ENCODE measurements around the gene RNU4-1.
A peak's percentile ranks its signal among the peaks of the same experiment; 100 is the strongest.

The RNU4-1 gene

DNA sequence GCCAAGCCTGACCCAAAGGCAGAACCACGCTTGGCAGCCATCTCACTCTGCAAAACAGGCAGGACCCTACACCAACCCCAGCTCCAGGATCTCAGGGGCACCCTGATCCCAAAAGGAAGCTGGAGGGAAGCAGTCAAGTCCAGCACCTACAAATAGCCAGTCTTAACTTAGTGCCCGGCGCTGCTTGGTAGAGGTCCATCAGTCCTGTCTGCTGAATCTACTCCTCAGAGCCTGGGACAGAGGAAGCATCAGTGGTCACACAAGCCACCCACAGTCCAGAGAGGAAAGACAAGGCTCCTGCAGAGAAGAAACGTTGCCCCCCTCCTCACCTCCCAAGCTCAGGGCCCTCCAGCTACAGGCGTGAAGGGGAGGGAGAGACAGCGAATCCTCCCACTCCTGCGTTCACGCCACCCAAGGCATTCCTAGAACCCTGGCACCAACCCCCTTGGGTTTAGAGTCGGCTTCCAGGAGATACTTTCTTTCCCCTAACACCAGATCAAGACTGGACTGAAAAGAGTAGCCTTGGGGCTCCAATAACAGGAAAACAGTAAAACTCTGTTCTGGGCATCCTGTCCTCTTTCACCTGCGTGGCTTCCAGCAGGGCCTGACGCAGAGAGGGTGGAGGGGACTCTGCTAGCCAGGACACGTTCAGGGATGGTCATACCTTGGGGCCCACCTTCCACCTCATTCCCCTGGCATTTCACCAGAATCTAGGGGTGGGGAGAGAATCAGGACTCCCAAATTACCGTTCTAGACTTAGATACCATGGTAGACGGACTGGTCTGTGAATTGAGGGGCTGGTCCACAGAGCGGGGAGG is 28.7 kb downstream of the RNU4-1 start:
- Histone ChIP-seq H3K9me3 (ENCODE audit: insufficient read depth, low read depth, low read length) (no peaks in the 10 kb centered on the region), H3K36me3 (ENCODE audit: insufficient read depth, low read length) (peaks cover 7% of the 10 kb centered on the region), H3K4me3 (ENCODE audit: low read length) (peak overlapping the region; percentile 84), H3K27ac (ENCODE audit: low read depth, low read length) (no peak overlapping the region), H3K4me1 (ENCODE audit: insufficient read depth, low read length) (peaks cover 35% of the 10 kb centered on the region), H3K27me3 (ENCODE audit: insufficient read depth, low read length) (no peaks in the 10 kb centered on the region), H3K9ac (ENCODE audit: low read depth, low read length) (peak overlapping the region; percentile 86)
- WGBS: 38% methylated on average over 14 of the region's 15 CpGs

DNA sequence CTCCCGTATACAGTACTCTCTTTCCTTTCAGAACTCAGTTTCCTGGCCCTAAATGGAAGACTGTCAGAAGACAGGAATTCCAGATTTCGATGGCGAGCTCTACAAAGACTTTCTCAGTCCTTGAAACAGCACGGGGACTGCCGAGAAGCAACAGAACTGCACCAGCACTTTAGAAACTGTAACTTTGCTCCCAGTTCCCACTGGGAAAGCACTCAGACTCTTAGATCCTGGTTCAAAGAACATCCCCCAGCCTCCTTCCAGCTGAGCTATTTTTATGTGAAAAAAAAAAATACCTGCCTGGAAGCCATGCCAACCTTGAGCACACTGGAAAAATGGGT is 29.3 kb downstream of the RNU4-1 start:
- Histone ChIP-seq H3K4me3 (ENCODE audit: low read length) (peak overlapping the region; percentile 84), H3K9me3 (ENCODE audit: insufficient read depth, low read depth, low read length) (no peaks in the 10 kb centered on the region), H3K4me1 (ENCODE audit: insufficient read depth, low read length) (peaks cover 35% of the 10 kb centered on the region), H3K36me3 (ENCODE audit: insufficient read depth, low read length) (peaks cover 7% of the 10 kb centered on the region), H3K27ac (ENCODE audit: low read depth, low read length) (no peak overlapping the region), H3K9ac (ENCODE audit: low read depth, low read length) (no peak overlapping the region), H3K27me3 (ENCODE audit: insufficient read depth, low read length) (no peaks in the 10 kb centered on the region)
- 59% methylated on average over 5 of the region's 5 CpGs for WGBS

- H3K27ac ChIP-seq (ENCODE audit: low read depth, low read length): no peak overlapping the region
- H3K9me3 ChIP-seq (ENCODE audit: insufficient read depth, low read depth, low read length): no peaks in the 10 kb centered on the region
- H3K4me1 ChIP-seq (ENCODE audit: insufficient read depth, low read length): peaks cover 39% of the 10 kb centered on the region
- no peak overlapping the region for H3K9ac ChIP-seq (ENCODE audit: low read depth, low read length)
- 76% methylated on average over 15 of the region's 15 CpGs for WGBS
- H3K36me3 ChIP-seq (ENCODE audit: insufficient read depth, low read length): peaks cover 7% of the 10 kb centered on the region
- H3K4me3 ChIP-seq (ENCODE audit: low read length): peak overlapping the region; percentile 84; the same call in 1 of the 2 replicates
- H3K27me3 ChIP-seq (ENCODE audit: insufficient read depth, low read length): no peaks in the 10 kb centered on the region
Observed at GRCh38 chr12:120262852-120263747, 29.9 kb downstream of the RNU4-1 start.

DNA sequence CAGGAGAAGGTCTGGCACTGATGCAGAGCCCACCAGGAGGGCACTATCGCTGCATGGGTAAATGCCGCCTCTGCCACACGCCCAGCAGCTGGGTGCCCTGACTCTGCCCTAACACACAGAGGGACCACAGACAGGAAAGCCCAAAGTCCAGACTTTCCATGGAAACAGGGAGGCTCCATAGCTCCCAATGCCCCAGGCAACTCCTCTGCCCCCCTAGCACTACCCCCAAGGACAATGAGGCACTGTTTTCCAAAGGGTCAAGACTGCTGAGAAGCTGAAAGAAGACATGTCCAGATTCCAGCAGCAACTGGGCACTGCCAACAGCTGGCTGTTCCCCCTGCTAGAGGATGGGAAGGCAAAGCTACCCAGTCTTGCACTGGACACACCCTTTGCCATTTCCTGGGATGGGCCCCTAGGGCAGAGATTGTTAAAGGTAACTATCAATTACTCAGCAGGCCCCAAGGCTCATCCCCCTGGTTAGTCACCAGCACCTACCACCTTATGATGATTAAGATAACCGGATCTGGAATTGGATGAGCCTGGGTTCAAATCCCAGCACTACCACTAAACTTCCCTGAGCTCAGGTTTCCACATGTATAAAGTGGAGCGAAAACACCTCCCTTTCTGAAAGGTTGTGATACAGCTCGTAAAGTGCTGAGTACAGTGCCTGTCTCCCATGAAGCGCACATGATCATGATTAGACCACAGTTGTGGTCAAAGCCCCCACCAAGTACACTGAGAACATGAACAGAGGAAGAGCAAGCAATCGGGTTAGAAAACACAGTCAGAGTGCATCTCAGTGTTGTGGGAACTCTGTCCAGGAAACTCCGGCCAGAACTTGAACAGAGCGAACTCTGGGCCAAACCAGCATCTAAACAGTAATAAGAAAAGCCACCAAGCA is 30.8 kb downstream of the RNU4-1 start:
- Histone ChIP-seq H3K9me3 (ENCODE audit: insufficient read depth, low read depth, low read length) (no peaks in the 10 kb centered on the region), H3K9ac (ENCODE audit: low read depth, low read length) (no peak overlapping the region), H3K36me3 (ENCODE audit: insufficient read depth, low read length) (peaks cover 7% of the 10 kb centered on the region), H3K27ac (ENCODE audit: low read depth, low read length) (no peak overlapping the region), H3K27me3 (ENCODE audit: insufficient read depth, low read length) (no peaks in the 10 kb centered on the region), H3K4me3 (ENCODE audit: low read length) (no peak overlapping the region; the same call in 1 of the 2 replicates), H3K4me1 (ENCODE audit: insufficient read depth, low read length) (peaks cover 45% of the 10 kb centered on the region)
- 91% methylated on average over 10 of the region's 10 CpGs for WGBS

GRCh38 chr12:120260607-120261006 is 32.4 kb downstream of the RNU4-1 start:
- Histone ChIP-seq H3K27ac (ENCODE audit: low read depth, low read length) (no peak overlapping the region), H3K27me3 (ENCODE audit: insufficient read depth, low read length) (no peaks in the 10 kb centered on the region), H3K9ac (ENCODE audit: low read depth, low read length) (no peak overlapping the region), H3K36me3 (ENCODE audit: insufficient read depth, low read length) (peaks cover 7% of the 10 kb centered on the region), H3K4me1 (ENCODE audit: insufficient read depth, low read length) (peaks cover 50% of the 10 kb centered on the region), H3K4me3 (ENCODE audit: low read length) (no peak overlapping the region), H3K9me3 (ENCODE audit: insufficient read depth, low read depth, low read length) (no peaks in the 10 kb centered on the region)
- 99% methylated on average over 5 of the region's 5 CpGs for WGBS

GRCh38 chr12:120259418-120260202 is 33.4 kb downstream of the RNU4-1 start:
- H3K36me3 ChIP-seq (ENCODE audit: insufficient read depth, low read length): peaks cover 11% of the 10 kb centered on the region
- no peak overlapping the region for H3K27ac ChIP-seq (ENCODE audit: low read depth, low read length)
- no peak overlapping the region for H3K9ac ChIP-seq (ENCODE audit: low read depth, low read length)
- WGBS: 93% methylated on average over 8 of the region's 8 CpGs
- no peaks in the 10 kb centered on the region for H3K27me3 ChIP-seq (ENCODE audit: insufficient read depth, low read length)
- H3K9me3 ChIP-seq (ENCODE audit: insufficient read depth, low read depth, low read length): no peaks in the 10 kb centered on the region
- no peak overlapping the region for H3K4me3 ChIP-seq (ENCODE audit: low read length)
- H3K4me1 ChIP-seq (ENCODE audit: insufficient read depth, low read length): peaks cover 48% of the 10 kb centered on the region

DNA sequence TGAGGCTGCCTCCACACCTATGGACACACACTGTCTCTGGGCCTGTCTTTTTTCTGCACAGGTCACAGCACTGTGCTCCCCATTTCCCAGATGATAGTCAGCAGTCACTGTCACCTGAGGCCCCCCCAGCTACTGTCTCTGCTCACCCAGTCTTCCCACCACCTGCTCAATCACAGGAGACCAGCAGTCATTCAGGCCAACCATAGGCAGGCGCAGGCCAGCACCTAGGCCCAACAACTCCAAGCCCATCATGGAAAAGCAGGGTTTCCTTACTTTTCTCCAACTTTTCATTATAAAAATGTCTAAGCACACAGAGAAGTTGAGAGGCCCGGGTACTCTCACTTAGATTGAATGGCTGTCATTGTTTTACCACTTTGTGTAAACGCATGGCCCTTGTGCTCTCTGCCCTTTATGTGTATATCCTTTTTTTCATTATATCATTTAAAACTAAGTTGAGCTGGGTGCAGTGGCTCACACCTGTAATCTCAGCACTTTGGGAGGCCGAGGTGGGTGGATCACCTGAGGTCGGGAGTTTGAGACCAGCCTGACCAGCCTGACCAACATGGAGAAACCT is 34.6 kb downstream of the RNU4-1 start:
- no peak overlapping the region for H3K4me3 ChIP-seq (ENCODE audit: low read length)
- H3K4me1 ChIP-seq (ENCODE audit: insufficient read depth, low read length): peaks cover 36% of the 10 kb centered on the region
- peaks cover 15% of the 10 kb centered on the region for H3K36me3 ChIP-seq (ENCODE audit: insufficient read depth, low read length)
- no peaks in the 10 kb centered on the region for H3K9me3 ChIP-seq (ENCODE audit: insufficient read depth, low read depth, low read length)
- no peak overlapping the region for H3K27ac ChIP-seq (ENCODE audit: low read depth, low read length)
- H3K9ac ChIP-seq (ENCODE audit: low read depth, low read length): no peak overlapping the region
- H3K27me3 ChIP-seq (ENCODE audit: insufficient read depth, low read length): no peaks in the 10 kb centered on the region
- WGBS: 93% methylated on average over 4 of the region's 5 CpGs

- Histone ChIP-seq H3K36me3 (ENCODE audit: insufficient read depth, low read length) (peaks cover 8% of the 10 kb centered on the region; the same call in 1 of the 2 replicates), H3K27me3 (ENCODE audit: insufficient read depth, low read length) (no peaks in the 10 kb centered on the region), H3K27ac (ENCODE audit: low read depth, low read length) (peak overlapping the region; percentile 65; the same call in 1 of the 2 replicates), H3K4me3 (ENCODE audit: low read length) (no peak overlapping the region), H3K4me1 (ENCODE audit: insufficient read depth, low read length) (peaks cover 24% of the 10 kb centered on the region), H3K9ac (ENCODE audit: low read depth, low read length) (0 out of 2 replicates have a peak overlapping the region, but pooled peaks have one; percentile 31), H3K9me3 (ENCODE audit: insufficient read depth, low read depth, low read length) (no peaks in the 10 kb centered on the region)
- WGBS: 65% methylated on average over 9 of the region's 9 CpGs
Observed at GRCh38 chr12:120257041-120257821, 35.8 kb downstream of the RNU4-1 start.

DNA sequence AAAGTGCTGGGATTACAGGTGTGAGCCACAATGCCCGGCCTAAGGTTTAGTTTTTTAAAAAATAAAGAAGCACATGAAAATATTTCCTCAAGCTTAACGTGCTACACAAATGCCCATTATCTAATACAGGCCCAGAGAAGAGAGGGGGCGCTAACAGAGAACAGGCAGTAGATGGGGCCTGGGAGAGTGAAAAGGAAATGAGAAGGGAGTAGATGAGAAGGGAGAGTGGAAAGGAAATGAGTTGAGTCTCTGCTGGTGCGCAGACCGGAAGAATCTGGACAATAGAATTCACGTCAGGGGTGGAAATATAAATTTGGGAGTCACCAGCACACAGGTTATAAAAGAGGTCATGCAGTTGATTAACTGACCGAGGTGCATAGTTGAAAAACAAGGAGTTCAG is 38.2 kb downstream of the RNU4-1 start:
- H3K36me3 ChIP-seq (ENCODE audit: insufficient read depth, low read length): peaks cover 8% of the 10 kb centered on the region; the same call in 1 of the 2 replicates
- H3K9me3 ChIP-seq (ENCODE audit: insufficient read depth, low read depth, low read length): no peaks in the 10 kb centered on the region
- H3K9ac ChIP-seq (ENCODE audit: low read depth, low read length): no peak overlapping the region
- WGBS: 93% methylated on average over 6 of the region's 7 CpGs
- H3K4me1 ChIP-seq (ENCODE audit: insufficient read depth, low read length): peaks cover 22% of the 10 kb centered on the region
- no peak overlapping the region for H3K27ac ChIP-seq (ENCODE audit: low read depth, low read length)
- H3K4me3 ChIP-seq (ENCODE audit: low read length): no peak overlapping the region
- H3K27me3 ChIP-seq (ENCODE audit: insufficient read depth, low read length): no peaks in the 10 kb centered on the region
